Measurements from ENCODE around the gene MAB21L4.

MAB21L4 gene

DNA sequence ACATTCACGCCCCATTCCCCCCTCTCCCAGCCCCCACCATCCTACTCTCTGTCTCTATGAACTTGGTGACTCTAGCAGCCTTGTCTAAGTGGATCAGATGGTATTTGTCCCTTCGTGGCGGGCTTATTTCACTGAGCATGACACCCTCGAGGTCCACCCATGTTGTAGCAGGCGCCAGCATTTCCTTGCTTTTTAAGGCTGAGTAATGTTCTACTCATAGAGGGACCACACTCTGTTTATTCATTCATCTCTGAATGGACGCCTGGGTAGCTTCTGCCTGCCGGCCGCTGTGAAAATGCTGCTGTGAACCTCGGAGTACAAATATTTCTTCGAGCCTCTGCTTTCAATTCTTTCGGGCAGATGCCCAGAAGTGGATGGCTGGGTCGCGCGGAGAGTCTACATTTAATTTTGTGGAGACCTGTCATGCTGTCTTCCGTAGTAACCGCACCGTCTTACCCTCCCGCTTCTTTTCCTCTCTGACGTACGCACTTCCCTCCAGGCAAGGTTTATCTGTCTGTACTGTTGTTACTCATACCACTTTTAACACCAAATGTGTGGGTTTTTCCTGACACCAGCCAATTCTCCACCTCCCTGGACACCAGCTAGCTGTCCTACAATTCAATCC lies 15.8 kb upstream of the MAB21L4 start:
- DNase-seq (ENCODE audit: low read depth in 2 of 2), result no peak

DNA sequence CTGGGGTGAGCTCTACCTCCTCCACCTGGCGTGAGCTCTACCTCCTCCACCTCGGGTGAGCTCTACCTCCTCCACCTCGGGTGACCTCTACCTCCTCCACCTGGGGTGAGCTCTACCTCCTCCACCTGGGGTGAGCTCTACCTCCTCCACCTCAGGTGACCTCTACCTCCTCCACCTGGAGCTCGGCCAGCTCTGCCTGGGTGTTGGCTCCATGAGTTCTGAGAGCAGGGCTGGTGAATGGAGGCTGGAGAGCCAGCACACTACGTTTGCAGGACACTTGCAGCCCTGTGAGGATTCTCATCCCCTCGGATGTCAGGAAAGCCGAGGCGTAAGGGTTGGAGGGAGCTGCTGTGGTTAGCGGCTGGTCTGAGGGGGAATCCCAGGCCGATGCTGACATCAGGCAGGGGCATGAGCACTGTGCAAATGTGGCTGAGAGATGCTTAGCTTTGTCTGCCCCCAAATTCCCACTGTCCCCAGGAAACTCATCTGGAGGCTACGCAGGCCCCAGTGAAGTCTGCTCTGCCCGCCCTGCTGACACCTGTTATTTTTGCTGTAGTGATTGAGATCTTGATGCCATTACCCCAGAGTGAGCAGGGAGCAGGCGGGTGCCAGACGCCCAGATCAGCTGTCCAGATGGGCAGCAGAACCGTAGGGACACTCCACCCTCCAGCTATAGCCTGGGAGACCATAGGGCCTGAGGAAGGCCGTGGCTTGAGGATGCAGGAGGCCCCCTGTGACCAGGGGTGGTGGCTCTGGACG lies 13.4 kb upstream of the MAB21L4 start:
- DNase-seq (ENCODE audit: low read depth in 2 of 2), result no peak

DNA sequence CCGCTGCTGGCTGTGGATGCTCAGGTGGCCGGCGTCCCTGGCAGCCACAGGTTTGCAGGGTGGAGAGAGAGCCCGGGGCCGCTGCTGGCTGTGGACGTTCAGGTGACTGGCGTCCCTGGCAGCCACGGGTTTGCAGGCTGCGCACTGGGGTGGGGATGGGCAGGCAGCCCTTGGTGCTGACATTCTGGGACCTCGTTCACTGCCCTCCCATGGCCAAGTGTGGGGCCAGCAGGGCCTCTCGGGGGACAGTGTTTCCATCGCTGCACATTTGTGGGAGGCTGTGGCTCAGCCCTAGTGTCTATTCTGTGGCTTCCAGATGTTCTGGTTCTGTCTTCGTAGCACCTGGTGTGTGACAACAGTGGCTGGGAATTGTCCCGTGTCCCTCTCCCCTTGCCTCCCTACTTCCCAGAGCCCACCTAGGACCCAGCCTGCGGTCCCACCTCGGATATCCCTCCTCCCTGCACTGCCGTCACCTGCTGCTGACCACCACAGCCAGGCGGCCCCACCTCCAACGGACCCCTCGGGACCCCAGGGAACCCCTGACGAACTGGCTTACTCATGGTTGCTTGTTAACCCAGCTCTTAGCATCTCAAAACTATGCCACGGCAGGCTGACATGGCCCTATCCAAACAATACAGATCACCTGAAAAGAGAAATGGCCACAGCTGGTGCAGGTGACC lies 11.1 kb upstream of the MAB21L4 start:
- DNase-seq (ENCODE audit: low read depth in 2 of 2), result no peak

DNA sequence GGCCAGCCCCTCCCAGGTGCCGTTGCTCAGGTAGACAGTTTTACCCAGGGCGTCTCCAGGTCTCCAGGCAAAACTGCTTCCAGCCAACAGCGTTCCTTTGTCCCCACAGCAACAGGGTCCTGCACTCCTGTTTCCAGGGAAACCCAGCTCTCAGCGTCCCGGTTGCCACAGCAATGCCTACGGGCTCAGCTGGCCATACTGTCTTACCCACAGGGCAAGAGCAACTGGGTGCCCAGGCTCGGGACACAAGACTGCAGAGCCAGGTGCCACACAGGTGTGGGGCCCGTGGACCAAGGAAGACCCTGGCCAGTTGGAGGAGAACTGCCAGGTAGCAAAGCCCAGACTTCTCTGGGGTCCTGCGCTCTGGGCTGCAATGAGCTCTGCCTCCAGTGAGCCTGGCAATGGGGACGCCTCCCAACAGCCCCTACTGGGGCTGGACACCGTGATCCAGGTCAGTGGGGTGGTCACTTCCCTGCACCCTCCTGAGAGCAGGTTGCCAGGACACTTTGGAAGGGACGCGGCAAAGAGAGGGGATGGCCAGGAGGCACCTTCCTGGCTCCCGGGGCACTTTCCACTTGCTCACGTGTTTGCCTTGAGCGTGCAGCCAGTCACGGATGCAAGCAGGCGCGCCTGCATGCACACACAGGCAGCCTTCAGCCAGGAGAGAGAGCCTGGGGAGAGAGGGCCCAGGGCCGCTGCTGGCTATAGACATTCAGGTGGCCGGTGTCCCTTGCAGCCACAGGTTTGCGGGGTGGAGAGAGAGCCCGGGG lies 10.4 kb upstream of the MAB21L4 start, which contains the start of gene CROCC2:
Gene CROCC2 (plus strand): TSS at position 196 of the 770 bp plus-strand sequence. CDS start 178 bp downstream, at position 374.
- no peak for DNase-seq (ENCODE audit: low read depth in 2 of 2)

DNA sequence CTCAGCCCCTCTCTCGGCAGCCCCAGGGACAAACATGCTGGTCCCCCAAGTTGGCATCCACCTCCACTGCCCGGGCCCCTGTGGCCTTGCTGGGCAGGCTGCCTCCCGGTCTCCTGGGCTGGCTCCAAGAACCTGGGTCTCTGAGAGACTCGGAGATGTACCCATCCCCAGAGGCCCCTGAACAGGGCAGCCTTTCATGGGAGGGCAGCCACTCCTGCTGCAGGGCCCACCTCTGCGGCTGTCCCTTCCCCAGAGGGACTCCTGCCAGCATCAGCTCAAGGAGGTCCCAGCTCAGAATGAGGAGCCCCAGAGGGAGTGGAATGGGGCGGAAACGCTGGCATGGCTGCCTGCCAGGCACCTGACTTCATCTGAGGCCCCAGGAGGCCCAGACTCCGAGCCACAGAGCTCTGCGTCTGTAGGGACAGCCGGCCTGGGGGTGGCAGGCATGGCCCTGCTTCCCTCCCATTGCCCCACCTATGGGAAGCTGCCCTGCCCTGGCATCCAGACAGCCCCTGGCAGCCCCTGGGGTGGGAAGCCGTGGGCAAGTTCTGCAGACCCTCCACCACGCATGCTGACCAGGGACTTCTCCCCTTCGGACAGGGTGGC lies 9.3 kb upstream of the MAB21L4 start:
- no peak for DNase-seq (ENCODE audit: low read depth in 2 of 2)

DNA sequence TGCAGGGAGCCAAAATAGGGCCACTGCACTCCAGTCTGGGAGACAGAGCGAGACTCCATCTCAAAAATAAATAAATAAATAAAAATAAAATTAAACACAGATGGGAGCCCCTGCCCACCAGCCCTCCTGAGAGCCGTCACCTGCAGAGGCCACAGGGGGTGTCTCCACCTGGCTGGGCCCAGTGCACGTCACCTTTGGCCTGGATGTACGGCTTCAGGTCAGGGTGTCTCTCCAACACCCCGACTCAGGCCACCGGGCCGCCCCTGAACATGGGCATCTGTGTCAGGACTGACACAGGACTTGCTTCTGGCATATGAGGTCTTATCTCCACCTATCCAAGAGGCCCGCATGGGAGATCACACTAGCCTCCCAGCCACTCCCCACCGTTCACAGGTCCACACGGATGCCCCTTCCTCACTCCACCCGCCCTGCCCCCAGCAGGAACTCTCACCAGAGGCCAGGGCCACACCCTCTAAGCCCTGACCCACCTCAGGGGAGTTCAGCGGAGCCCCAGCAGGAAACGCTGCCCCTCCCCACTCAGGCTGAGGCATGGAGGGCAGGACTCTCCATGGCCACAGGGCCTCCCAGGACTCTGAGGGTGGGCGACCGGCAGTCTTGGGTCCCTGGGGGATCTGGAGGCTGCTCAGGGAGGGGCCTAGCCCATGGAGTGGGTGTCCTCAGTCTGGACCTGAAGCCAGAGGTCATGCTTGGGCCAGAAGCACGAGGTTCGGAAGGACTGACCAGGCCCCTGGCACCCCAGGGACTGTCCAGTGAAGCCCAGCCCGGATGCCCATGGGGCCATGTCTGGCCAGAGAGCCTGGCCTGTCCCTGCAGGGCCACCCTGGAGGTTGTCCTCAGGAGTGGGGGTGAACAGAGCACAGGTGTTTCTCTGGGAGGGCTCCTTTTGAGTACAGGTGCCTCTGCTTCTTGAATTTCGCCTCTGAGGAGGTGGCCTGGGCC lies 8.5 kb upstream of the MAB21L4 start:
- no peak for DNase-seq (ENCODE audit: low read depth in 2 of 2)

DNA sequence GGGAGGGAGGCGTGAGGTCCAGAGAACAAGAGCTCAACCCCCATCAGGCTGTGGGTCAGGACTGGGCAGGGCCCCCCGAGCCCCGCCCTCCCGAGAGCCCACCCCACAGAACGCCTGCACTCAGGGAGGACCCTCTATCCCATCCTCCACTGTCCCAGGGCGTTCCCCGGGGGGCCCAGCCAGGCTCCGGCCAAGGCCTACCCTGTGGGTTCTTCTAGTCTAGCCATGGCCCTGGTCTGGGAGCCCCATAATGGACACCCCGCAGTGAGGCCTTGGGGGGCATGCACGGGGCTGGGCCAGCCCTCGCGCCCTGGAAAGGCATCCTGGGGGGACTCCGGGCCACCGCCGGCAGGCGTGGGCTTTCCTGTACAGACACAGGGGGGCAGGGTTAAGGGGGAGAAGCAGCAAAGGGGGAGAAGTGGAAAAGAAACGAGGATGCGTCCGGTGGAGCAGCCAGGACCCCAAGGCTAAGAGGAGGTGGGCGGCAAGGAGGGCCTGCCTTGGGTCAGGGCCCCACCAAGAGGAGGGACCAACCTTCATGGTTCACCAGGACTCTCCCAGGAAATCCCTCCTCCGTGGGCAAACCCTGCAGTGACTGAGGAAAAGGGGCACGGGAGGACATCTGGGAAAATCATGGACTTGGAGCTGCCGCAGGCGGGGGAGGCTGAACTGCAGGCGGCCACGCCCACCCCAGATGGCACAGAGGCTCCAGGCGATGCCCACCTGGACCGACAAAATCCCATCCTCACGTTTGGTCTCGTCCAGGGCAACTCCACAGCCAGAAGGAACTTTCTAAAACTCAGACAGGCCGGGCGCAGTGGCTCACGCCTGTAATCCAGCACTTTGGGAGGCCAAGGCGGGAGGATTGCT lies 7.5 kb upstream of the MAB21L4 start:
- no peak for DNase-seq (ENCODE audit: low read depth in 2 of 2)

DNA sequence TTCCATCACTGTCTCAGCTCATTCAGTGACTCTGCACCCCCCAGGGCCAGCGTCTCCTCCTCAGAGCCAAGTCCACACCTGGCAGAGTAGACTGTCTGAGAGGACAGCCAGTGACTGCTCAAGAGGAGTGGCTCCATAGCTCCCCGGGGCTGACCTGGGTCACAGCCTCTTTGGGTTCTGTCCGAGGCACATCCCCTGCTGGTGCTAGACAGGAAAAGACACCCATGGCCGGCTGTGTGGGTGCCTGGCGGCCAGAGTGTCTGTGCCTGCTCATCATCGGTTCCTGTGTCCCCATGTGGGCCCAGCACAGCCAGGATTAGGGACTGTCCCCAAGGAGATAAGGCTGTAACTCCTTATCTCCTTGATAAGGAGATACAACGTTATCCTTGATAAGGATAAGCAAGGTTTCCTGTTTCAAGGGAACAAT lies 6.7 kb upstream of the MAB21L4 start:
- DNase-seq (ENCODE audit: low read depth in 2 of 2), result no peak

DNA sequence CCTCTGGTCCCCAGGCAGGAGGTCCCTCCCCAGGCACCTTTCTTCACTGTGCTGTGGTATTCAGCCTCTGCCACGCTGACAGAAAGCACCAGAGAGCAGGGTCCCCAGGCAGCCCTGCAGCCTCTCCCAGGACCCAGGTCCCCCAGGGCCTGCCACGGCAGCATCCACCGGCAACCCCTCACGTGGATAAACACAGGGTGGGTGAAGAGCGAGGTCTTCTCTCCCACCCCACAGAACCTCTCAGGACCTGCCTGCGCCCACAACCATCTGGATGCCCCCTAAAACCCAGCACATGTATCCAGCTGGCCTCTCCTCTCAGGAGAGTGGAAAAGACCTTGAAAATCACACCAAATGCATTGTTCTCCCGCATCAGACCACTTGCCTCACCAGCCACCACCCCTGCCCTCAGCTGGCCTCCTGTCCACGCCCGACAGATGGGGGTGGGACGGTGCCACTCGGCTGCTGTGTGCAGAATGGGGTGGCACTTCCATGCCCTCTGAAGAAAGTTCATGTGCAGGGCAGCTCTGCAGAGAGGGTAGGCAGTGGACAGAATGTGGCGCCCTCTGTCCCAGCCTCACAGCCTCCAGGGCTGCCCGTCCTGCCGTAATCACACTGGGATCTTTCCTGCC lies 6.1 kb upstream of the MAB21L4 start:
- DNase-seq (ENCODE audit: low read depth in 2 of 2), result no peak

DNA sequence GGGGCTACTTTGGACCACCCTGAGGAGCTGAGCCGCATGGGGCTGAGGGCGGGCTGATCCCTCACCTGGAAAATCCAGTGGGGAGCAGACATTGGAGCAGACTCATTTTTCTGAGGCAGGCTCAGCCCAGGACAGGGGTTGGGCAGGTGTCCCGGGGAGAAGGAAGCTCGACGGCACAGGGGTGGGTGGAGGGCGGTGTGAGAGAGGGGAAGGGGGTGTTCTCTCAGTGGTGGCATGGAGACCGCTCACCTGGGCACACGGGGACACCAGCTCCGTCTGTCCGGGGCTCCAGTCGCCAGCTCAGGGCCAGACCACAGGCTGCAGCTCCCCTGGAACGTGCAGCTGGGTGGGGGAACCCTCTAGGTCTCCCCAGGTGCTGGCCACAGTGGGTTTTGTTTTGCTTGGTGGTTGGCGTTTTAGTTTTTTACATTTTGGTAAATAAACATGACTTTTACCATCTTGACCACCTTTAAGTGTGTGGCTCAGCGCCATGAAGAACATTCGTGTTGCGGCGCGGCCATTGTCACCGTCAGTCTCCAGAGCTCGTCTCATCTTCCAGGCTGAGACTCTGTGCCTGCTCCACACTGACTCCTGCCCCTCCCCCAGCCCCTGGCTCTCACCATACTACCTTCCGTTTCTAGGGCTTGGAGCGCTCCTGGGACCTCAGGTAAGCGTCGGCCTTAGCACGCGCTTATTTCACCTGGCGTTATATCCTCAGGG lies 4.3 kb upstream of the MAB21L4 start:
- no peak for DNase-seq (ENCODE audit: low read depth in 2 of 2)

DNA sequence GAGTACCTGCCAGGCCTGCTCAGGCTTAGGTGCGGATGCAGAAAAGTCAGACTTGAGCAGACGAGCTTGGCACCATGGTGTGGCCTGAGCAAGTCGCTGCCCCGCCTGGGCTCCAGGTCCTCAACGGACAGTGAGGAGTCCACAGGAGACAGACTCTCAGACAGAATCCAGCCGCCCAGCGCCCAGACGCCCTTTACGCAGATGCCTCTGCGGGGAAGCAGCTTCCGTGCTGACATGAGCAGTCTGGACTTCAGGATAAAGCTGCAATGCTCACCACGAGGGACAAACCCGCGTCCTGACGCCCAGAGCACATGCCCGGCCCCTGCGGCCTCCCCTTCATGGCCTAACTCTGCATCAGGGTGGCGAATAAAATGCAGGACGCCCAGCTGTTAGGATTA lies 3.5 kb upstream of the MAB21L4 start:
- no peak for DNase-seq (ENCODE audit: low read depth in 2 of 2)

DNA sequence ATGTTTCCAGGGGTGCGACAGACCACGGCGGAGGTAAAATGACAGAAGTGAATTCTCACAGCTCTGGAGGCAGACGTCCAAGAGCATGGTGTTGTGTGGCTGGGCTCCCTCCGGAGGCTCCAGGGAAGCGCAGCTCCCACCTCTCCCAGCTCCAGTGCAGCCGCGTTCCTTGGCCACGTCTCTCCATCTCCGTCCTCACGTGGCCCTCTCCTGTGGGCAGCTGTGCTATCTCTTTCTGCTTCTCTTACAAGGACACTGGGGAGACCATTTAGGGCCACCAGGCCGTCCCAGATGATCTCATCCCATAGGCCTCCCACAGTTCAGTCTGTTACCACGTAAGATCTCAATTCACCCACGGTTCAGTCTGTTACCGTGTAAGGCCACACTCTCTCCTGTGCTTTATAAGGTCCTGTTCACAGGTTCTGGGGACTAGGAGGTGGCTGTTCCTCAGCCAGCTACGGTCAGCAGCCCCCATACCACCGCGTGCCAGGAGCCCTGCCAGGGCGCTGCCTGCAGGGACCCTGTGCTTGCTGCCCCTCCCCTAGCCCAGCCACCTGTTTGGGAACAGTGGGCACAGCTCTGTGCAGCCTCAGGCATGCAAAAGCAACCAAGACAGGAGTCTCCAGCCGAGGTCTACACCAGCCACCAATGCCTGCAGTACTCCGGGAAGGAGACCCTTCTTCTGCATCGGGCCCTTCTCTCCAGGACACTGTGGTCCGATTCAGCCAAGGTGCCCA lies 2.9 kb upstream of the MAB21L4 start:
- no peak for DNase-seq (ENCODE audit: low read depth in 2 of 2)

DNA sequence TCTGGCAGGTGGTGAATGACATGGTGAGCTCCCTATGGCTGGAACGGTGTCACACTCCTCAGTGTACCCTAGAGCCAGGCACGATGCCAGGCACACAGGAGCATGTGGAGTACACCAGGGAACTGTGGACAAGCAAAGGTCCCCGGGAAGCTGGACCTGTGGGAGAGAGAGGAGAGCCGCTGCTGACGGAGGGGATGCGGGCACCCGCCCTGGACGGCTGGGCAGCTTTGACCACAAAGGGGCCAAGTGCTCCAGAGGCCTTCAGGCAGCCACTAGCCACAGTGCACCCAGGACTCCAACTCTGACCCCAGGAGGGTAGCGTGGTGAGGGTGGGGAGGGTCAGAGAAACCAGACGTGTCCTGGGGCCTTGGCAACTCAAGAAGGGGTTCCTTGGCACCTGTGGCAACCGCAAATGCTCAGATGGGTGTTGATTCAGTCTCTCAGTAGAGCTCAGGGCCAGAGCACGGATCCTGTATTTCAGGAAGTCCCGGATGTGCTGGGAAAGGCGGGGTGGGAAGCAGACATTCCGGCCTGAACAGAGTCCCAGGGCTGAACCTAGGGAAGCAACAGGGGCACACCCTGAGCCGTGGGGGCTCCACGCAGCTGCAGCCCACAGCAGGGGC lies 2.3 kb upstream of the MAB21L4 start:
- DNase-seq (ENCODE audit: low read depth in 2 of 2), result no peak

DNA sequence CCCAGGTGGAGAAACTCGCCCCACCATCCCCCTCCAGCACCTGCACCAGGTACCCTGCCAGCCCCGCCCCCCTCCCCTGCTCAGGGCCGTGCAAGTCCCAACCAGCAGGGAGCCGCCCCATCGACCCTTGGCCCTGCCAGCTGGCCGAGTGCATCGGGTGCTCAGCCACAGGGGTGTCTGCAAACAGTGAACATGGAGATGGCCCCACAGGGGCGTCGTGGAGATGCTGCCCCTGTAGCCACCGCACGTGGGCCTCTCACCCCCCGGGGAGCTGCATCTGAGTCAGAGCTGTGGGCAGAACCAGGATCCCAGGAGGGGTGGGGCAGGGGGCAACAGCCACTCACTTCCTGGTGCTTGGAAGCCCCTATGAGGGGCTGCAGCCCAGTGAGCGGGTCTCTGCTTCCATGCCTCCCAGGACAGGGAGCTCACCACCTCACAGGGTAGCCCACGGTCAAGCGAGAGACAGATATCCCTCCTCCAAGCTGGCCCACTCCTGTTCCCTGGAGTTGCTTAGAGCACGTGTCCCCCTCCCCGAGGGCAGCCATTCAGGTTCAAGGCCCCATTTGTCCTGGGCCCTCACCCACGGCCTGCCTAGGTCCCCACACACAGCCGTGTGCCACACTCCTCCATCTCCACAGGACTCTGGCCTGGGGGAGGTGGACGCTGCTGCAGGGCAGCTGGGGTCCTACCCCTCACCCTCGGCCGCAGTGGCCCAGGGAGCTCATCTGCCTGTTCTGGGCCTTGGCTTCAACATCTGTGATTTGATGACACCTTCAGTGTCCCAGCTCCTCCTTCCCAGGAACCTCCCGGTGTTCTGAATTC lies 1.1 kb upstream of the MAB21L4 start:
- no peak for DNase-seq (ENCODE audit: low read depth in 2 of 2)

DNA sequence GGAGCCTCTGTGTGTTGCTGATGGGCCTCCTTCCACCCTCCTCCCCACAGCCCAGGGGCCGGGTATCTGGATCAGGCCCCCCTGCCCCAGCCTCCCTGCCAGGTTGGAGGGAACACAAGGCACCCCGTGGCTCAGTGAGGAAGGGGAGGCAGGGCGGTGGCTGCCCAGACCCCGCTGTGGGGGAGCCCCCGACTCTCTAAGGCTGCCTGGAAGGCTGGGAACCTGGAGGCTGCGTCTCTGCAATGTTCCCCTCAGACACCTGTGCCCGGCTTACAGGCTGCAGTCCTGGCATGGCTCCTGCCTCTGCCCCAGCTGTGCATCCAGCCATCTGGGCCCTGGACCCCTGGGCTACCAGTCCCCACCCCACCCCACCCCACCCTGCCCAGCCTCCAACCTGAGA lies 438 bp upstream of the MAB21L4 start:
- no peak for DNase-seq (ENCODE audit: low read depth in 2 of 2)

DNA sequence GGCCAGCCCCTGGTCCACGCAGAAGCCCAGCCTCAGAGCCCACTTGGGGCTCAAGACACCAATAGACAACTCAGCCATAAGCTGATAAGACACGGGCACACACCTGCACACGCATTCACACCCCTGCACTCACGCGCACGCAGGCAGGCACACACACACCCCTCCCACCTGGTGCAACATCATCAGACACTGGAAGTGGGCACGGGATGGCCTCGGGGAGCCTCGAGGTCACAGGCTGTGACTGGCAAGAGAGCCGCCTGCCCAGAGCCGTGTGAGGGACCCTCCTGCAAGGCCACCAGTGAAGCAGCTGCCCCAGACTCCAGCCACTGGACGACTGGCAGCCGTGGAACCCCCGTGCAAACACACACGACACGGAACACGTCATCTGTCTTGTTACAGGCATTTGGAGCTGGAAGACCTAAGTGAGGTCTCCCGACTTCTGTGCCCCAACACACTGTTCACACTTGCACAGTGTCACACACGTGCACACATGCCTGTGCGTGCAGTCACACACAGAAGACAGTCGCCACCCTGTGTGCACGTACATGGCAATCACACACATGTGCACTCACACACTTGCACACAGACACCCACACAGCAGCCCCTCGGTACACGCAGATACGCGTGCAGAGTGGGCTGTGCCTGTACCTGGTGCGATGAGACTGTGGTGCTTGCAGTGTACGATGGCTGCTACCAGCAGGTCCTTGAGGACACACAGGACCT lies 959 bp downstream of the MAB21L4 start:
- DNase-seq (ENCODE audit: low read depth in 2 of 2), result no peak
